DND-41 (cell line): ENCODE measurements around the gene ICOS.

Experiments used
- CTCF ChIP-seq: IDR thresholded peaks from 2 replicates; pipeline ENCODE4 v1.5.1; 2012; ENCODE audit warnings: borderline replicate concordance, low read length, moderate library complexity, mild to moderate bottlenecking; ENCODE audit not compliant: poor library complexity, severe bottlenecking; ENCODE audit errors: extremely low read depth
- EZH2 ChIP-seq: IDR thresholded peaks from 3 replicates; pipeline ENCODE4 v1.6.1; 2012; ENCODE audit warnings: borderline replicate concordance, low read depth, mild to moderate bottlenecking, moderate library complexity, low read length, inconsistent platforms; ENCODE audit not compliant: severe bottlenecking

- TF ChIP-seq CTCF (no peak), EZH2 (no peak)
These were observed 43.2 kb upstream of the ICOS start for GRCh38 chr2:203893401-203893800.
